ENCODE measurements around the gene SCOC.

SCOC gene

DNA sequence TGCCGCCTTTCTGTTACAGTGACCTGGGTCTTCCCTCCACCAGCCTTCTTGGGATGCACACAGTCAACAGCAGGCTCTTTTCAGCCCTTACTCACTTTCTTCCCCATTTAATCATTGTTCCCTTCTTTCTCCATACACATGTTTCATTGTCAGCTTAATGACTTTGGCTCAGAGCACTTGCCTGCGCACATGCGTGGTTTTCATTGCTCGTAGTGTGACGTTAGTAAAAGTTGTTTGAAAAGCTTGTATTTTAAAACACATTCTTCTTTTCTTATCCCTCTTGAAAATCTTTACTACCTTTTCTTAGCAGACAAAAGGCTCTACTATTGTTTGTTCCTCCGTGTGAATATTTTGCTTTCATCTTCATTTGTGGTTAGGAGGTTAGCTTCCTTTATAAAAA is 19.7 kb upstream of the SCOC start:
- peaks cover 2% of the 10 kb centered on the region for H3K4me1 Mint-ChIP-seq
- H3K36me3 Mint-ChIP-seq (ENCODE audit: low read depth) = no peaks in the 10 kb centered on the region
- H3K27me3 Mint-ChIP-seq (ENCODE audit: low read depth) = peaks cover 11% of the 10 kb centered on the region
- TF ChIP-seq CTCF (IDR thresholded peaks at IDR 0.05; ENCODE audit: unreplicated experiment in 3 of 3) = no peak
- H3K4me3 Mint-ChIP-seq = no peak overlapping the region
- H3K9me3 Mint-ChIP-seq = no peaks in the 10 kb centered on the region
- no peak overlapping the region for H3K27ac Mint-ChIP-seq

GRCh38 chr4:140355288-140355687 is 18.2 kb upstream of the SCOC start:
- TF ChIP-seq CTCF (IDR thresholded peaks at IDR 0.05; ENCODE audit: unreplicated experiment in 3 of 3) = no peak
- no peak overlapping the region for H3K27ac Mint-ChIP-seq
- no peaks in the 10 kb centered on the region for H3K36me3 Mint-ChIP-seq (ENCODE audit: low read depth)
- peaks cover 16% of the 10 kb centered on the region for H3K27me3 Mint-ChIP-seq (ENCODE audit: low read depth)
- H3K4me1 Mint-ChIP-seq = peaks cover 9% of the 10 kb centered on the region
- H3K4me3 Mint-ChIP-seq = no peak overlapping the region
- no peaks in the 10 kb centered on the region for H3K9me3 Mint-ChIP-seq

DNA sequence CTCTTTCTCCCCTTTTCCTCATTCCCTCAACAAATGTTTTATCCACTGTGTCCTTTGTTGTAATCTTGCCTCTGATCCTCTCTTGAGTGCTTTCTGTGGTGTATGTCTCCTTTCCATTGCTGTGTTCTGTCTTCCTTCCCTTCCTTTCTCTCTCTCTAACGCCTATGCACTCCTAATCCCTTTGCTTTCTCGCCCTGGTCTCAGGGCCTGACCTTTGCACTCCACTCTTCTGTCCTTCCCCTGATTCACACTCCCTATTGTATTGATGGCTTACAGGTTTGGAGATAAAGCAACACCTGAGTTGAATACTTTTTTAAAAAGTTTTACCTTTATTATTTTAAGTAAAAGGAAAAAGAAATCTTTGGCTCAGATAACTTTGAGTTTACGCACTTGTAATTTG is 15.6 kb upstream of the SCOC start:
- H3K4me3 Mint-ChIP-seq = no peak overlapping the region
- peak overlapping the region in 1 of 3 experiments; percentile 30 for H3K27ac Mint-ChIP-seq
- H3K4me1 Mint-ChIP-seq = peaks cover 9% of the 10 kb centered on the region
- no peaks in the 10 kb centered on the region for H3K9me3 Mint-ChIP-seq
- no peaks in the 10 kb centered on the region for H3K36me3 Mint-ChIP-seq (ENCODE audit: low read depth)
- no peak for TF ChIP-seq CTCF (IDR thresholded peaks at IDR 0.05; ENCODE audit: unreplicated experiment in 3 of 3)
- H3K27me3 Mint-ChIP-seq (ENCODE audit: low read depth) = peaks cover 10% of the 10 kb centered on the region

DNA sequence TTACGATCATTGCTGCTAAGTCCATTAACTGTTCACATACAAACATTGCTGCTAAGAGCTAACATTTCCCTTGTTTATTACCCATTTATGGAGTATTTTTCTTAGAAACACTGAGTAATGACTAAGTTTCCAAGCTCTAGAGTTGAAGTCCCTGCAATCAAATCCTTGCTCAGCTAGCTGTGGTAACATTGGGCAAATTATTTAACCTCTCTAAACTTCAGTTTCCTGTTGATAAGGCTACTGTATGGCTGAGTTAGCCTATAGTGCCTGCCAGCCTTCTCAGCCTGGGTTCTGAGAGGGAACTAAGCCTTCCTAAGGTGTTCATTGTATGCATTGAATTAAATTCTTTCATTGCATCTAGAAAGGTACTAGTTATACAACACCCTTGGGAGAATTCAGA is 15.2 kb upstream of the SCOC start:
- no peaks in the 10 kb centered on the region for H3K36me3 Mint-ChIP-seq (ENCODE audit: low read depth)
- H3K27ac Mint-ChIP-seq = no peak overlapping the region
- H3K4me3 Mint-ChIP-seq = no peak overlapping the region
- no peaks in the 10 kb centered on the region for H3K9me3 Mint-ChIP-seq
- TF ChIP-seq CTCF (IDR thresholded peaks at IDR 0.05; ENCODE audit: unreplicated experiment in 3 of 3) = no peak
- H3K27me3 Mint-ChIP-seq (ENCODE audit: low read depth) = peaks cover 10% of the 10 kb centered on the region
- peaks cover 9% of the 10 kb centered on the region for H3K4me1 Mint-ChIP-seq

DNA sequence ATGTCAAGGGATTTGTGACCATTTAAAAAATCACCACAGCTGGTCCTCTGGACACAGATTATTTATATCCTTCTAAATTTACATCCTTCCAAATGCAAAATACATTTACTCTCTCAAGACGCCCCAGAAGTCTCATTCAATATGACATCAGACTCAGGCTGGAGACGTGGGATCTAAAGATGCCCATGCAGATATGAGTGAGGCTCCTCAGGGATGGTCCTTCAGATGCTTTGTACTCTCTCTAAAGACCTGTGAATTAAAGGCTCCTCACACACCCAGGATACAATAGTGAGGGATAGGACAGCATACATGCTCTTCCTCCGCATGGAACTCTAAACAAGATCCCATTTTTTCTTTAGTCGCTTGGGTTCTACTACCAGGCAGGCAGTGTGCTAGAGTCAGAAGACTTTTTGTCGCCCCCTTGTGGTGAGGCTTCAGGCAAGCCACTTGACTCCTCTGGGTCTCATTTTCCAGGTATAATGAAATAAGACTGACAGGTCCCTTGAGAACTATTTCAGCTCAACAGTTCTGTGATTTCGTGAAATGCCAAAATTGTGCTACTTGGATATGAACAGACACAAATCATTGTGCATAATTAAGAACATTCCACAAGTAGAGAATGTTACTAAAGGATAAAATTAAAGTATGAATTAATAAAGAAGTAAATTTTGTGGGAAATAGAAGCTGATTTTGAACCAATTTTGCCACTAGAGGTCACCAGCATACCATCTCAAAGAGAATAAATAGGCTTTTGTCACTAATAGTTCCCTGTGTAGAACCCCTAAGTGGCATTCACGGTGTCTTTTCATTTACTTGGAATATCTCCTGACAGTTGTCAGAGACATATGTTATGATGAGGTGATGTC is 13.7 kb upstream of the SCOC start:
- H3K27me3 Mint-ChIP-seq (ENCODE audit: low read depth) = peaks cover 10% of the 10 kb centered on the region
- H3K4me3 Mint-ChIP-seq = no peak overlapping the region
- H3K36me3 Mint-ChIP-seq (ENCODE audit: low read depth) = no peaks in the 10 kb centered on the region

More for the DNA sequence above, 13.7 kb upstream of the SCOC start:
- Mint-ChIP-seq H3K9me3 (no peaks in the 10 kb centered on the region), H3K27ac (peak overlapping the region in 1 of 3 experiments; percentile 57), H3K4me1 (peaks cover 9% of the 10 kb centered on the region)
- peak; percentile 71 to 85 (median 71) for TF ChIP-seq CTCF (IDR thresholded peaks at IDR 0.05; ENCODE audit: unreplicated experiment in 3 of 3)

Measured in nephron (organoid).